Measurements from ENCODE around the gene ZAR1. TPM values are rescaled to one million over a fixed set of nuclear protein-coding genes. Genes with fewer than 3 reads are reported as not detected.
"Not testable (repeated sequence)": the region's sequence is repeated elsewhere in the genome, so short reads cannot be mapped to it uniquely, and the experiment has no call there.

Gene ZAR1
- 0.65 TPM for polyA plus RNA-seq (2013, experiment 1 of 2)
- not detected for polyA plus RNA-seq (2013, experiment 2 of 2)

GRCh38 chr4:48490012-48490679 is at the start of gene ZAR1:
Gene ZAR1 (plus strand): TSS chr4:48490252. CDS start chr4:48490292, 40 bp downstream.
- H3K27me3 ChIP-seq (ENCODE audit: insufficient read depth, low read length) = peaks cover 75% of the 10 kb centered on the region
- peaks cover 11% of the 10 kb centered on the region for H3K4me1 ChIP-seq (ENCODE audit: insufficient read depth, low read length)
- H3K9ac ChIP-seq (ENCODE audit: low read depth, low read length) = peak within 1 kb of the TSS; percentile 36
- peak within 1 kb of the TSS; percentile 55 for H3K4me3 ChIP-seq (ENCODE audit: low read length)
- no peaks in the 10 kb centered on the region for H3K36me3 ChIP-seq (ENCODE audit: insufficient read depth, low read length)
- H3K9me3 ChIP-seq (ENCODE audit: insufficient read depth, low read depth, low read length) = no peaks in the 10 kb centered on the region
- no peak within 1 kb of the TSS for H3K27ac ChIP-seq (ENCODE audit: low read depth, low read length)
- 2% methylated on average over 80 of the region's 80 CpGs for WGBS

- H3K9me3 ChIP-seq (ENCODE audit: insufficient read depth, low read depth, low read length); H3K4me1 ChIP-seq (ENCODE audit: insufficient read depth, low read length); H3K36me3 ChIP-seq (ENCODE audit: insufficient read depth, low read length); H3K9ac ChIP-seq (ENCODE audit: low read depth, low read length); H3K27ac ChIP-seq (ENCODE audit: low read depth, low read length); H3K4me3 ChIP-seq (ENCODE audit: low read length); H3K27me3 ChIP-seq (ENCODE audit: insufficient read depth, low read length): not testable (repeated sequence)
- 77% methylated on average over 5 of the region's 5 CpGs for WGBS
These were observed 49.1 kb upstream of the ZAR1 start for GRCh38 chr4:48440914-48441313.

GRCh38 chr4:48445704-48446103 is 44.3 kb upstream of the ZAR1 start:
- Histone ChIP-seq H3K4me3 (ENCODE audit: low read length) (no peak overlapping the region), H3K4me1 (ENCODE audit: insufficient read depth, low read length) (no peaks in the 10 kb centered on the region), H3K27ac (ENCODE audit: low read depth, low read length) (no peak overlapping the region), H3K9ac (ENCODE audit: low read depth, low read length) (no peak overlapping the region), H3K9me3 (ENCODE audit: insufficient read depth, low read depth, low read length) (no peaks in the 10 kb centered on the region), H3K36me3 (ENCODE audit: insufficient read depth, low read length) (no peaks in the 10 kb centered on the region), H3K27me3 (ENCODE audit: insufficient read depth, low read length) (no peaks in the 10 kb centered on the region)
- 80% methylated on average over 2 of the region's 3 CpGs for WGBS

- 96% methylated on average over 1 of the region's 1 CpG for WGBS
- H3K4me1 ChIP-seq (ENCODE audit: insufficient read depth, low read length) = no peaks in the 10 kb centered on the region
- H3K9ac ChIP-seq (ENCODE audit: low read depth, low read length) = no peak overlapping the region
- no peaks in the 10 kb centered on the region for H3K36me3 ChIP-seq (ENCODE audit: insufficient read depth, low read length)
- H3K9me3 ChIP-seq (ENCODE audit: insufficient read depth, low read depth, low read length) = no peaks in the 10 kb centered on the region
- H3K4me3 ChIP-seq (ENCODE audit: low read length) = no peak overlapping the region
- no peak overlapping the region for H3K27ac ChIP-seq (ENCODE audit: low read depth, low read length)
- H3K27me3 ChIP-seq (ENCODE audit: insufficient read depth, low read length) = no peaks in the 10 kb centered on the region
These were observed 43.4 kb upstream of the ZAR1 start for GRCh38 chr4:48446642-48447041.

GRCh38 chr4:48449151-48449550 is 40.9 kb upstream of the ZAR1 start:
- no peak overlapping the region for H3K4me3 ChIP-seq (ENCODE audit: low read length)
- H3K4me1 ChIP-seq (ENCODE audit: insufficient read depth, low read length) = no peaks in the 10 kb centered on the region
- H3K27ac ChIP-seq (ENCODE audit: low read depth, low read length) = no peak overlapping the region
- no peaks in the 10 kb centered on the region for H3K36me3 ChIP-seq (ENCODE audit: insufficient read depth, low read length)
- 94% methylated on average over 10 of the region's 10 CpGs for WGBS
- no peaks in the 10 kb centered on the region for H3K27me3 ChIP-seq (ENCODE audit: insufficient read depth, low read length)
- H3K9ac ChIP-seq (ENCODE audit: low read depth, low read length) = no peak overlapping the region
- H3K9me3 ChIP-seq (ENCODE audit: insufficient read depth, low read depth, low read length) = no peaks in the 10 kb centered on the region

GRCh38 chr4:48450740-48451139 is 39.3 kb upstream of the ZAR1 start:
- H3K27ac ChIP-seq (ENCODE audit: low read depth, low read length) = no peak overlapping the region
- no peak overlapping the region for H3K9ac ChIP-seq (ENCODE audit: low read depth, low read length)
- WGBS = 92% methylated on average over 3 of the region's 3 CpGs
- H3K4me1 ChIP-seq (ENCODE audit: insufficient read depth, low read length) = no peaks in the 10 kb centered on the region
- no peaks in the 10 kb centered on the region for H3K9me3 ChIP-seq (ENCODE audit: insufficient read depth, low read depth, low read length)
- no peak overlapping the region for H3K4me3 ChIP-seq (ENCODE audit: low read length)
- H3K27me3 ChIP-seq (ENCODE audit: insufficient read depth, low read length) = no peaks in the 10 kb centered on the region
- H3K36me3 ChIP-seq (ENCODE audit: insufficient read depth, low read length) = no peaks in the 10 kb centered on the region

GRCh38 chr4:48451656-48452055 is 38.4 kb upstream of the ZAR1 start:
- H3K27ac ChIP-seq (ENCODE audit: low read depth, low read length); H3K9me3 ChIP-seq (ENCODE audit: insufficient read depth, low read depth, low read length); H3K36me3 ChIP-seq (ENCODE audit: insufficient read depth, low read length); H3K9ac ChIP-seq (ENCODE audit: low read depth, low read length); H3K4me3 ChIP-seq (ENCODE audit: low read length); H3K27me3 ChIP-seq (ENCODE audit: insufficient read depth, low read length); H3K4me1 ChIP-seq (ENCODE audit: insufficient read depth, low read length): not testable (repeated sequence)
- 85% methylated on average over 3 of the region's 3 CpGs for WGBS

GRCh38 chr4:48454591-48454990 is 35.5 kb upstream of the ZAR1 start:
- no peaks in the 10 kb centered on the region for H3K4me1 ChIP-seq (ENCODE audit: insufficient read depth, low read length)
- 91% methylated on average over 2 of the region's 2 CpGs for WGBS
- H3K27me3 ChIP-seq (ENCODE audit: insufficient read depth, low read length) = no peaks in the 10 kb centered on the region
- no peak overlapping the region for H3K4me3 ChIP-seq (ENCODE audit: low read length)
- H3K9me3 ChIP-seq (ENCODE audit: insufficient read depth, low read depth, low read length) = no peaks in the 10 kb centered on the region
- H3K36me3 ChIP-seq (ENCODE audit: insufficient read depth, low read length) = no peaks in the 10 kb centered on the region
- no peak overlapping the region for H3K27ac ChIP-seq (ENCODE audit: low read depth, low read length)
- no peak overlapping the region for H3K9ac ChIP-seq (ENCODE audit: low read depth, low read length)

GRCh38 chr4:48461000-48461399 is 29.1 kb upstream of the ZAR1 start:
- no peaks in the 10 kb centered on the region for H3K4me1 ChIP-seq (ENCODE audit: insufficient read depth, low read length)
- no peaks in the 10 kb centered on the region for H3K27me3 ChIP-seq (ENCODE audit: insufficient read depth, low read length)
- no peak overlapping the region for H3K4me3 ChIP-seq (ENCODE audit: low read length)
- 0 out of 2 replicates have a peak overlapping the region, but pooled peaks have one; percentile 13 for H3K27ac ChIP-seq (ENCODE audit: low read depth, low read length)
- H3K9ac ChIP-seq (ENCODE audit: low read depth, low read length) = no peak overlapping the region
- H3K9me3 ChIP-seq (ENCODE audit: insufficient read depth, low read depth, low read length) = no peaks in the 10 kb centered on the region
- no peaks in the 10 kb centered on the region for H3K36me3 ChIP-seq (ENCODE audit: insufficient read depth, low read length)

- Histone ChIP-seq H3K4me3 (ENCODE audit: low read length) (no peak overlapping the region), H3K9ac (ENCODE audit: low read depth, low read length) (no peak overlapping the region), H3K9me3 (ENCODE audit: insufficient read depth, low read depth, low read length) (no peaks in the 10 kb centered on the region), H3K27ac (ENCODE audit: low read depth, low read length) (no peak overlapping the region), H3K27me3 (ENCODE audit: insufficient read depth, low read length) (no peaks in the 10 kb centered on the region), H3K4me1 (ENCODE audit: insufficient read depth, low read length) (no peaks in the 10 kb centered on the region), H3K36me3 (ENCODE audit: insufficient read depth, low read length) (no peaks in the 10 kb centered on the region)
- whole genome bisulfite sequencing = 90% methylated on average over 5 of the region's 5 CpGs
These were observed 27.7 kb upstream of the ZAR1 start for GRCh38 chr4:48462363-48462762.

- no peak overlapping the region for H3K27ac ChIP-seq (ENCODE audit: low read depth, low read length)
- WGBS = 86% methylated on average over 1 of the region's 2 CpGs
These were observed 22.6 kb upstream of the ZAR1 start for GRCh38 chr4:48467442-48467841.

GRCh38 chr4:48467891-48468290 is 22.2 kb upstream of the ZAR1 start:
- Histone ChIP-seq H3K27me3 (ENCODE audit: insufficient read depth, low read length) (no peaks in the 10 kb centered on the region), H3K36me3 (ENCODE audit: insufficient read depth, low read length) (no peaks in the 10 kb centered on the region), H3K4me3 (ENCODE audit: low read length) (no peak overlapping the region), H3K4me1 (ENCODE audit: insufficient read depth, low read length) (peaks cover 4% of the 10 kb centered on the region; the same call in 1 of the 2 replicates), H3K27ac (ENCODE audit: low read depth, low read length) (no peak overlapping the region), H3K9me3 (ENCODE audit: insufficient read depth, low read depth, low read length) (no peaks in the 10 kb centered on the region), H3K9ac (ENCODE audit: low read depth, low read length) (no peak overlapping the region)
- WGBS = 75% methylated on average over 5 of the region's 5 CpGs

More at GRCh38 chr4:48467442-48467841, 22.6 kb upstream of the ZAR1 start:
- Histone ChIP-seq H3K4me1 (ENCODE audit: insufficient read depth, low read length) (peaks cover 4% of the 10 kb centered on the region; the same call in 1 of the 2 replicates), H3K4me3 (ENCODE audit: low read length) (no peak overlapping the region), H3K27me3 (ENCODE audit: insufficient read depth, low read length) (no peaks in the 10 kb centered on the region), H3K36me3 (ENCODE audit: insufficient read depth, low read length) (no peaks in the 10 kb centered on the region), H3K9ac (ENCODE audit: low read depth, low read length) (no peak overlapping the region), H3K9me3 (ENCODE audit: insufficient read depth, low read depth, low read length) (no peaks in the 10 kb centered on the region)
